Hepatocyte (in vitro differentiated cells): ENCODE measurements around the gene LYZL4.

Source experiments
- CTCF ChIP-seq: fragments of 200-600 bp; sonication (generic); IDR thresholded peaks from 2 replicates; pipeline ENCODE4 v1.5.1; 2016; ENCODE audit warnings: antibody characterized with exemption, mild to moderate bottlenecking; ENCODE audit not compliant: poor library complexity
- EZH2phosphoT487 ChIP-seq: fragments of 200-600 bp; sonication (generic); IDR thresholded peaks from one replicate; pipeline ENCODE4 v1.6.1; 2018; ENCODE audit warnings: antibody characterized with exemption, mild to moderate bottlenecking, low read depth, moderate library complexity; ENCODE audit not compliant: unreplicated experiment, severe bottlenecking

DNA sequence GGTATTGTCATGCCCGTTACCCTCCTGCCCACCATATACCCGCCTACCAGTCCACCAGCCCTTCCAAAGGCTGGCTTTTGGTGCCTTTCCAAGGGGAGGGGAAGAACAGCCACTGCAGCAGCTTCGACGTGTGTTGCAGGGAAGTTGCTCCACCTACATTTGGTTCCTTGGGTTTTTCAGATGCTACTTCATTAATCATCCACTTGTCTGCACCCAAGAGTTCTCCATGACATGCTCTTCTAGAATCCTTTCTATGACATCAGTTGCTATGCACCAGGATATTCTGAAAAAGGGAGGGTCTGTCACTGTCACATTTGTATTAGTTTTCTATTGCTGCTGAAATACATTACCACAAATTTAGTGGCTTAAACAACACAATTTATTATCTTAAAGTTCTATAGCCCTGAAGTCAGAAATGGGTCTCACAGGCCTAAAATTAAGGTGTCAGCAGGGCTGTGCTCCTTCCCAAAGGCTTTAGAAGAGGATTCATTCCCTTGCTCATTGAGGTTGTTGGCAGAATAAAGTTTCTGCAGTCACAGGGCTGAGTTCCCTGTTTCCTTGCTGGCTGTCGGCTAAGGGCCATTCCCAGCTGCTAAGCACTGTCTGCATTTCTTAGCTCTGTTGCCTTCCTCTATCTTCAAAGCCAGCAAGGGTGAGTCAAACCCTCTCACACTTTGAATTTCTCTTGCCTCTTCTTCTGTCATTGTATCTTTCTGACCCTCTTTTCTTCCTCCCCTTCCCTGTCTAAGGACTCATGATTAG is at the start of gene LYZL4:
- no peak for TF ChIP-seq CTCF
- no peak for TF ChIP-seq EZH2phosphoT487
